HCT116 (cell line): ENCODE measurements around the gene PRMT7.

ENCODE experiments used
- CEBPB ChIP-seq: IDR thresholded peaks from 2 replicates; pipeline ENCODE4 v1.6.1; 2012; ENCODE audit warnings: low read depth
- POLR2A ChIP-seq: IDR thresholded peaks from 2 replicates; pipeline ENCODE4 v1.7.0; 2011; ENCODE audit warnings: borderline replicate concordance; ENCODE audit not compliant: insufficient read depth, insufficient read length; ENCODE audit errors: extremely low read depth
- POLR2AphosphoS5 ChIP-seq: IDR thresholded peaks from 2 replicates; pipeline ENCODE4 v1.6.1; 2011; ENCODE audit warnings: mild to moderate bottlenecking, low read depth, low read length, moderate library complexity
- RAD21 ChIP-seq: IDR thresholded peaks from 2 replicates; pipeline ENCODE4 v1.6.1; 2012; ENCODE audit warnings: low read depth, mild to moderate bottlenecking
- SIN3A ChIP-seq: IDR thresholded peaks from 2 replicates; pipeline ENCODE4 v1.6.1; 2012; ENCODE audit warnings: low read depth
- SP1 ChIP-seq: IDR thresholded peaks from 2 replicates; pipeline ENCODE4 v1.6.1; 2012; ENCODE audit warnings: low read depth
- SRF ChIP-seq: IDR thresholded peaks from 2 replicates; pipeline ENCODE4 v1.6.1; 2012; ENCODE audit warnings: low read depth
- TF ChIP-seq, protein P1 (sequence below), 3 experiments: fragments of 200-600 bp in 1 of 3; sonication (generic) in 1 of 3; IDR thresholded peaks in 2 of 3; conservative IDR thresholded peaks in 1 of 3; 2 replicates each; pipeline ENCODE4 v1.5.1; 2012 to 2017; ENCODE audit warnings: low read depth in 2 of 3, low read length in 2 of 3, antibody characterized with exemption in 1 of 3, borderline replicate concordance in 1 of 3, control low read depth in 1 of 3, mild to moderate bottlenecking in 1 of 3, mixed read lengths in 1 of 3, mixed run types in 1 of 3, moderate library complexity in 1 of 3; ENCODE audit not compliant: insufficient read depth in 1 of 3
- TF ChIP-seq, protein P2 (sequence below): IDR thresholded peaks from 2 replicates; pipeline ENCODE4 v1.6.1; 2012; ENCODE audit warnings: low read depth

DNA sequence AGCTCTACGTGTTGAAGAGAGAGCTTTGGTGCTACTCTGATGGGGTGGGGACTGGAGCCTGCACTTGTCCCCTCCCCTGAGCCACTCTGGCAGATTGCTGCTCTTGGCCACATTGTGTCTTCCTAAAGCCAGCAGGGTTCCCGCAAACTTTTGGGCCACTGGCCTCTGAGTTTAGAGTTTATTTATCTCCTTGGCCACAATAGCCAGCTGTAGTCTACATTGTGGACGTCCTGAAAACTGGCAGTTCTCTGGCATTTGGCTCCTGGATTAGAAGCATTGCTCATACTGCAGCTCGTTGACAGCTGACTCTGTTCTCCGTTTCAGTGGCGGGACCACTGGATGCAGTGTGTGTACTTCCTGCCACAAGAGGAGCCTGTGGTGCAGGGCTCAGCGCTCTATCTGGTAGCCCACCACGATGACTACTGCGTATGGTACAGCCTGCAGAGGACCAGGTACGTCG is 34.6 kb downstream of the PRMT7 start:
- TF ChIP-seq SRF (no peak), CEBPB (no peak), POLR2A (no peak), SIN3A (no peak), RAD21 (no peak), POLR2AphosphoS5 (no peak), SP1 (no peak)
- TF ChIP-seq, protein P1, sequence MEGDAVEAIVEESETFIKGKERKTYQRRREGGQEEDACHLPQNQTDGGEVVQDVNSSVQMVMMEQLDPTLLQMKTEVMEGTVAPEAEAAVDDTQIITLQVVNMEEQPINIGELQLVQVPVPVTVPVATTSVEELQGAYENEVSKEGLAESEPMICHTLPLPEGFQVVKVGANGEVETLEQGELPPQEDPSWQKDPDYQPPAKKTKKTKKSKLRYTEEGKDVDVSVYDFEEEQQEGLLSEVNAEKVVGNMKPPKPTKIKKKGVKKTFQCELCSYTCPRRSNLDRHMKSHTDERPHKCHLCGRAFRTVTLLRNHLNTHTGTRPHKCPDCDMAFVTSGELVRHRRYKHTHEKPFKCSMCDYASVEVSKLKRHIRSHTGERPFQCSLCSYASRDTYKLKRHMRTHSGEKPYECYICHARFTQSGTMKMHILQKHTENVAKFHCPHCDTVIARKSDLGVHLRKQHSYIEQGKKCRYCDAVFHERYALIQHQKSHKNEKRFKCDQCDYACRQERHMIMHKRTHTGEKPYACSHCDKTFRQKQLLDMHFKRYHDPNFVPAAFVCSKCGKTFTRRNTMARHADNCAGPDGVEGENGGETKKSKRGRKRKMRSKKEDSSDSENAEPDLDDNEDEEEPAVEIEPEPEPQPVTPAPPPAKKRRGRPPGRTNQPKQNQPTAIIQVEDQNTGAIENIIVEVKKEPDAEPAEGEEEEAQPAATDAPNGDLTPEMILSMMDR (IDR thresholded peaks at IDR 0.05 in 2 of 3, conservative IDR thresholded peaks at IDR 0.05 in 1 of 3; ENCODE audit: borderline replicate concordance in 1 of 3, insufficient read depth in 1 of 3, low read depth in 2 of 3, low read length in 2 of 3), result no peak
- TF ChIP-seq, protein P2, sequence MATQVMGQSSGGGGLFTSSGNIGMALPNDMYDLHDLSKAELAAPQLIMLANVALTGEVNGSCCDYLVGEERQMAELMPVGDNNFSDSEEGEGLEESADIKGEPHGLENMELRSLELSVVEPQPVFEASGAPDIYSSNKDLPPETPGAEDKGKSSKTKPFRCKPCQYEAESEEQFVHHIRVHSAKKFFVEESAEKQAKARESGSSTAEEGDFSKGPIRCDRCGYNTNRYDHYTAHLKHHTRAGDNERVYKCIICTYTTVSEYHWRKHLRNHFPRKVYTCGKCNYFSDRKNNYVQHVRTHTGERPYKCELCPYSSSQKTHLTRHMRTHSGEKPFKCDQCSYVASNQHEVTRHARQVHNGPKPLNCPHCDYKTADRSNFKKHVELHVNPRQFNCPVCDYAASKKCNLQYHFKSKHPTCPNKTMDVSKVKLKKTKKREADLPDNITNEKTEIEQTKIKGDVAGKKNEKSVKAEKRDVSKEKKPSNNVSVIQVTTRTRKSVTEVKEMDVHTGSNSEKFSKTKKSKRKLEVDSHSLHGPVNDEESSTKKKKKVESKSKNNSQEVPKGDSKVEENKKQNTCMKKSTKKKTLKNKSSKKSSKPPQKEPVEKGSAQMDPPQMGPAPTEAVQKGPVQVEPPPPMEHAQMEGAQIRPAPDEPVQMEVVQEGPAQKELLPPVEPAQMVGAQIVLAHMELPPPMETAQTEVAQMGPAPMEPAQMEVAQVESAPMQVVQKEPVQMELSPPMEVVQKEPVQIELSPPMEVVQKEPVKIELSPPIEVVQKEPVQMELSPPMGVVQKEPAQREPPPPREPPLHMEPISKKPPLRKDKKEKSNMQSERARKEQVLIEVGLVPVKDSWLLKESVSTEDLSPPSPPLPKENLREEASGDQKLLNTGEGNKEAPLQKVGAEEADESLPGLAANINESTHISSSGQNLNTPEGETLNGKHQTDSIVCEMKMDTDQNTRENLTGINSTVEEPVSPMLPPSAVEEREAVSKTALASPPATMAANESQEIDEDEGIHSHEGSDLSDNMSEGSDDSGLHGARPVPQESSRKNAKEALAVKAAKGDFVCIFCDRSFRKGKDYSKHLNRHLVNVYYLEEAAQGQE, result no peak
